T-cell (primary cell): ENCODE results near the gene VPS4A. TPM values are rescaled to one million over a fixed set of nuclear protein-coding genes. Genes with fewer than 3 reads are reported as not detected.
"Not testable (repeated sequence)": the region's sequence is repeated elsewhere in the genome, so short reads cannot be mapped to it uniquely, and the experiment has no call there.

ENCODE experiments used
- ATAC-seq, 4 experiments: fragments of 200-7000 bp in 3 of 4; fragments of 150-1000 bp in 1 of 4; cut with Tn5 transposase; replicated peaks in 1 of 4; 1 replicate in 3 of 4; 2 replicates in 1 of 4; pipeline ENCODE4 v1.10.0; 2021; ENCODE audit warnings: moderate library complexity in 3 of 4, mild to moderate bottlenecking in 2 of 4, moderate number of reproducible peaks in 1 of 4
- CTCF ChIA-PET, 2 donors: fragments of 300-600 bp; sonication (Branson Sonifier 250); formaldehyde crosslinking; loops; one replicate each; lab custom pipeline; 2022; ENCODE audit warnings: antibody characterized with exemption in 2 of 2; lab: Charles Lee
- POLR2A ChIA-PET, 2 donors: fragments of 300-600 bp; sonication (Branson Sonifier 250); formaldehyde crosslinking; loops; one replicate each; lab custom pipeline; 2022; ENCODE audit warnings: antibody characterized with exemption in 2 of 2; lab: Charles Lee
- DNase-seq, 35 experiments: peaks; one replicate each; pipeline versions ENCODE4 v3.0.0 to v3.0.0-alpha.2; 2013 to 2023
- H3K27ac ChIP-seq: one replicate; pipeline ENCODE4 v1.5.1; 2013; ENCODE audit warnings: low read length
- H3K27me3 ChIP-seq, 2 experiments: replicated peaks in 1 of 2; 1 replicate in 1 of 2; 2 replicates in 1 of 2; pipeline versions ENCODE4 v1.6.1 to v1.7.0; 2013; ENCODE audit warnings: low read length in 1 of 2, mixed read lengths in 1 of 2; ENCODE audit not compliant: control insufficient read depth in 2 of 2, insufficient read depth in 2 of 2; ENCODE audit errors: extremely low read depth in 1 of 2
- H3K36me3 ChIP-seq, 2 donors: 1 replicate in 1 of 2; 2 replicates in 1 of 2; pipeline versions ENCODE4 v1.6.1 to v1.7.0; 2013; ENCODE audit warnings: low read length in 1 of 2; ENCODE audit not compliant: control insufficient read depth in 2 of 2, insufficient read depth in 1 of 2; ENCODE audit errors: extremely low read depth in 1 of 2
- H3K4me1 ChIP-seq, 2 experiments: 1 replicate in 1 of 2; 2 replicates in 1 of 2; pipeline versions ENCODE4 v1.6.1 to v1.7.0; 2013; ENCODE audit warnings: low read length in 2 of 2, mixed read lengths in 1 of 2; ENCODE audit not compliant: insufficient read depth in 2 of 2, control insufficient read depth in 1 of 2; ENCODE audit errors: extremely low read depth in 1 of 2
- H3K4me3 ChIP-seq, 2 donors: 1 replicate in 1 of 2; 2 replicates in 1 of 2; pipeline versions ENCODE4 v1.5.1 to v1.7.0; 2013; ENCODE audit warnings: mild to moderate bottlenecking in 2 of 2, low read length in 1 of 2, moderate library complexity in 1 of 2; ENCODE audit not compliant: control insufficient read depth in 1 of 2; ENCODE audit errors: extremely low read depth in 1 of 2
- H3K9me3 ChIP-seq: 2 replicates; pipeline ENCODE4 v1.7.0; 2013
- H3K27ac Mint-ChIP-seq, 2 donors: one replicate each; pipeline ENCODE4 v1.8.0; 2020 to 2021; ENCODE audit warnings: mild to moderate bottlenecking in 2 of 2, mixed read lengths in 2 of 2
- H3K27me3 Mint-ChIP-seq, 2 donors: one replicate each; pipeline ENCODE4 v1.8.0; 2021 to 2022; ENCODE audit warnings: mixed read lengths in 2 of 2
- H3K36me3 Mint-ChIP-seq: one replicate; pipeline ENCODE4 v1.8.0; 2021; ENCODE audit warnings: mixed read lengths
- H3K4me1 Mint-ChIP-seq, 3 donors: one replicate each; pipeline ENCODE4 v1.8.0; 2020 to 2022; ENCODE audit warnings: mixed read lengths in 3 of 3, mild to moderate bottlenecking in 1 of 3
- H3K4me3 Mint-ChIP-seq, 3 donors: one replicate each; pipeline ENCODE4 v1.8.0; 2020 to 2022; ENCODE audit warnings: mild to moderate bottlenecking in 3 of 3, mixed read lengths in 3 of 3, moderate library complexity in 3 of 3
- H3K9me3 Mint-ChIP-seq, 3 donors: one replicate each; pipeline ENCODE4 v1.8.0; 2020 to 2022; ENCODE audit warnings: mixed read lengths in 3 of 3
- WGBS: methylation state at CpG from one replicate; pipeline ENCODE4 v1.1.5; 2013; ENCODE audit warnings: missing lambda C conversion rate; ENCODE audit not compliant: insufficient coverage; 5-methylcytosine and 5-hydroxymethylcytosine counted together
- total RNA-seq, 35 experiments: library from RNA in 6 of 35; stranded (reverse) in 6 of 35; fragments of 120-200 nt in 1 of 35; gene quantifications; one replicate each; pipeline versions ENCODE4 v1.2.1 to v1.2.4 and lab custom pipeline; 2013 to 2026

Gene VPS4A
- total RNA-seq, 5 donors from 2014 or later (not counting 1 experiment from before 2014, with no cell fraction given) = 40.5 to 61.9 (median 55.9) TPM

DNA sequence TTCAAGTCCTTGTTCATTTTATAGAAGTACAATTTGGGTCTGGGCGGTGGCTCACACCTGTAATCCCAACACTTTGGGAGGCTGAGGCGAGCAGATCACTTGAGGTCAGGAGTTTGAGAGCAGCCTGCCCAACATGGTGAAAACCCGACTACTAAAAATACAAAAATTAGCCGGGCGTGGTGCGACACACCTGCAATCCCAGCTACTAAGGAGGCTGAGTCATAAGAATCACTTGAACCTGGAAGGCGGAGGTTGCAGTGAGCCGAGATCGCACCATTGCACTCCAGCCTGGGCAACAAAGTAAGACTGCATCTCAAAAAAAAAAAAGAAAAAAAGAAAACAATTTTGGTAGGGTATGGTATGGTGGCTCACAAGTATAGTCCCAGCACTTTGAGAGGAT lies 48.9 kb downstream of the VPS4A start:
- H3K9me3 Mint-ChIP-seq, ATAC-seq, H3K4me3 Mint-ChIP-seq, H3K27ac ChIP-seq, CTCF ChIA-PET, H3K27me3 Mint-ChIP-seq, DNase-seq, H3K27me3 ChIP-seq, H3K27ac Mint-ChIP-seq, H3K4me3 ChIP-seq, H3K4me1 ChIP-seq, H3K9me3 ChIP-seq, POLR2A ChIA-PET: not testable (repeated sequence)
- H3K36me3 Mint-ChIP-seq = peaks cover 35% of the 10 kb centered on the region
- 100% methylated on average over 3 of the region's 9 CpGs for WGBS
- H3K4me1 Mint-ChIP-seq = peaks cover 3 to 13% (median 3%) of the 10 kb centered on the region in 3 donors
- peaks cover 18 to 53% of the 10 kb centered on the region in 2 donors for H3K36me3 ChIP-seq

DNA sequence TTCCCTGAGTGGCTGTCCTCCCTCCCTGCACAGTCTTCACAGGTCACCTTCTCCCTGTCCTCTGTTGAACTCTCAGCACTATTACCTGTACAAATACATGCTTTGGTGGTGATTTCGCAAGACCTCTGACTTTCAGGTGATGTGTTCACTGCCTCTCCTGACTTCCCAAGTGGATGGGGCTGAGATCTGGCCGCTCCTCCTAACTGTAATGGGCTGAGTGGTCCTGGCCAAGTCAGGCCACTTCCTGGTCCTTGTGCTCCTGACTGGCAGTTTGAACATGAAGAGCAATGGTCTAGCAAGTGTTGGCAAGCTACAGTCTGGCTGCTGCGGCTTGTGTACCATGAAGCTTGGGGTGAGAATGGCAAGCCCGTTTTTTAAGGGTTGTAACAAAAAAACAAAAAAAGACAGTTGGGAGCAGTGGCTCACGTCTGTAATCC lies 52.1 kb downstream of the VPS4A start:
- WGBS = 100% methylated on average over 4 of the region's 5 CpGs
- ATAC-seq (no peak), DNase-seq (no peak)
- peaks cover 5 to 13% (median 7%) of the 10 kb centered on the region in 3 donors for H3K4me1 Mint-ChIP-seq
- POLR2A ChIA-PET = no interaction called here
- H3K36me3 Mint-ChIP-seq = peaks cover 42% of the 10 kb centered on the region
- no peaks in the 10 kb centered on the region for H3K4me1 ChIP-seq
- H3K27me3 Mint-ChIP-seq = no peaks in the 10 kb centered on the region
- H3K27me3 ChIP-seq = no peaks in the 10 kb centered on the region
- H3K4me3 Mint-ChIP-seq = no peak overlapping the region
- no peaks in the 10 kb centered on the region for H3K9me3 ChIP-seq
- no peak overlapping the region for H3K4me3 ChIP-seq
- no peak overlapping the region for H3K27ac Mint-ChIP-seq
- CTCF ChIA-PET = no interaction called here
- peaks cover 14 to 62% of the 10 kb centered on the region in 2 donors for H3K36me3 ChIP-seq
- no peaks in the 10 kb centered on the region for H3K9me3 Mint-ChIP-seq
- no peak overlapping the region for H3K27ac ChIP-seq

DNA sequence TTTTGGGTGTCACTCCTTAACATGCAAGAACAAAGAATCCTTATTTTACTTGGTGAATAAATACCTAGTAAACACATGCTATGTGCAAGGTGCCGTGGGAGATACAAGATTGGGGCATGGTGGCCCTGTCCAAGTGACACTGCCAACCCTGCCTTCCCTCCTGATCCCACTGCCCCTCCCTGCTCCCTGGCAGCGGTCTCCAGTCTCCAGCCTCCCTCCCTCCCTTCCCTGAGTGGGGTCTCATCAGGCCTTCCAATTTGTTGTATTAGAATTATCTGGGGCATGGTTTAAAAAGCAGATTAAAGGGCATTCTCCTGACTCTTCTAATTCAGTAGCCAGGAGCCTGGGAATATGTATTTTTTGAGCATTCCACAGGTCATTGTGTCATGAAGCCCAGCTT lies 52.9 kb downstream of the VPS4A start:
- Mint-ChIP-seq H3K36me3 (peaks cover 44% of the 10 kb centered on the region), H3K4me1 (peaks cover 5 to 13% (median 7%) of the 10 kb centered on the region in 3 donors), H3K9me3 (no peaks in the 10 kb centered on the region), H3K4me3 (no peak overlapping the region), H3K27ac (no peak overlapping the region), H3K27me3 (no peaks in the 10 kb centered on the region)
- no peak overlapping the region for H3K27ac ChIP-seq
- DNase-seq (no peak), ATAC-seq (no peak)
- no peaks in the 10 kb centered on the region for H3K4me1 ChIP-seq
- no peaks in the 10 kb centered on the region for H3K27me3 ChIP-seq
- ChIA-PET CTCF (no interaction called here), POLR2A (no interaction called here)
- H3K36me3 ChIP-seq = peaks cover 14 to 66% of the 10 kb centered on the region in 2 donors
- H3K4me3 ChIP-seq = no peak overlapping the region
- WGBS = no CpG with 5 or more reads among the region's 2 CpGs
- no peaks in the 10 kb centered on the region for H3K9me3 ChIP-seq

DNA sequence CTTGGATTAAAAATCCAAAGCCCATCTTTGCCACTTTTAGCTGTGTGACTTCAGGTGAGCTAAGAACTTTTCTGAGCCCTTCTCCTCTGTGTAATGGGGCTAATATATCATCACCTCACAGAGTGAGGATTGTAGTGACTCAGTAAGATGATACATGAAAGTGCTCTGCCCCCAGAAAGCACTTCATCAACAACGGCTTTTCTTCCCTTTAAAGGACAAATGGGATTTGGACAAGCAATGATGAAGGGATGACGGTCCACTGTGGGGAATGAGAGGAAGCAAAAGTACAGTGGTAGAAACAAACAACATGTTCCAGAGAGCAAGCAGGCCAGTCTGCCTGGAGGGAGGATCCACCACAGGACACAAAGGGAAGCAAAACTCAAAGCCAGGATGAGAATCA lies 54.8 kb downstream of the VPS4A start:
- CTCF ChIA-PET = no interaction called here
- no peak overlapping the region for H3K4me3 Mint-ChIP-seq
- POLR2A ChIA-PET = no interaction called here
- Histone ChIP-seq H3K9me3 (no peaks in the 10 kb centered on the region), H3K27ac (no peak overlapping the region), H3K27me3 (no peaks in the 10 kb centered on the region), H3K36me3 (peaks cover 24 to 70% of the 10 kb centered on the region in 2 donors), H3K4me3 (no peak overlapping the region), H3K4me1 (no peaks in the 10 kb centered on the region)
- H3K36me3 Mint-ChIP-seq = peaks cover 56% of the 10 kb centered on the region
- H3K4me1 Mint-ChIP-seq = peaks cover 5 to 18% (median 16%) of the 10 kb centered on the region in 3 donors
- no CpG with 5 or more reads among the region's 2 CpGs for WGBS
- ATAC-seq (no peak), DNase-seq (no peak)
- no peak overlapping the region for H3K27ac Mint-ChIP-seq
- H3K9me3 Mint-ChIP-seq = no peaks in the 10 kb centered on the region
- no peaks in the 10 kb centered on the region for H3K27me3 Mint-ChIP-seq

DNA sequence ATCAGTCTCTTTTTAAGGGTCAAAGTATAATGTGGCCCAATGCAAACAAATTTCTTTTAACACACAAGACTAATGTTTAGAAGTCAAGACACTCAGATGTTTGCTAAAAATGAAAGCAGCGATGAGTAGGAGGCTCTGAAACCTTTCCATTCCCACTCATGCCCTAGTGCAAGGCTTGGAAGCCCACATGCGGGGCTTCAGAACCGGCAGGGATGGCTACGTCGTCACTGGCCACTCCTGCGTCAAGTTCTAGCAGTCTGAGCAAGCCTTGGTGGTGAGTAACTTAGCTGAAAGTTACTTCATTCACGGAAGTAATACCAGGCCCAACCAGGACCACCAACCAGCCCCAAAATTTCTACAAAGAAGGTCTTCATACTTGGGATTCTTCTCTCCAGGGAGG lies 55.3 kb downstream of the VPS4A start:
- Mint-ChIP-seq H3K27ac (no peak overlapping the region), H3K27me3 (no peaks in the 10 kb centered on the region), H3K9me3 (no peaks in the 10 kb centered on the region), H3K4me3 (no peak overlapping the region), H3K4me1 (peaks cover 5 to 16% (median 15%) of the 10 kb centered on the region in 3 donors), H3K36me3 (peaks cover 53% of the 10 kb centered on the region)
- H3K4me3 ChIP-seq = no peak overlapping the region
- H3K36me3 ChIP-seq = peaks cover 23 to 70% of the 10 kb centered on the region in 2 donors
- POLR2A ChIA-PET = no interaction called here
- DNase-seq (no peak), ATAC-seq (no peak)
- no peaks in the 10 kb centered on the region for H3K27me3 ChIP-seq
- H3K4me1 ChIP-seq = no peaks in the 10 kb centered on the region
- CTCF ChIA-PET = no interaction called here
- WGBS = no CpG with 5 or more reads among the region's 7 CpGs
- no peak overlapping the region for H3K27ac ChIP-seq
- no peaks in the 10 kb centered on the region for H3K9me3 ChIP-seq

DNA sequence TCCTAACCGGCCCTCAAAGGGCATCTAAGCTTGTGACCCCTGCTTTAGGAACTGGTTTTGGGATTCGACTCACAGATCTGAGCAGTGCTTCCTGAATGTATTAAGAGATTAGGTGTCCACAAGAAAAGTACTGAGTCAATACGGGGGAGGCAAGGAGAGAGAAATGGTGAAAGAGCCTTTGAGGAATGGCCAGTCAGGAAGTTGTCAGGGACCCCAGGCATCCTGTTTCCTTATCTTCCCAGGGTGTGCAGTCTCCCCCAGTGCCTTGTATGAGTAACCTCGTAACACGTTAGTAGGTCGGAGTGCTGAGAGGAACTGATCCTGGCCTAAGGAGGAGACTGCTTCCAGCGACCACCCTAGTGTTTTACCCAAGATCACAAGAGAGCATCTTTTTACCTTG lies 56.8 kb downstream of the VPS4A start:
- no peaks in the 10 kb centered on the region for H3K9me3 Mint-ChIP-seq
- CTCF ChIA-PET = no interaction called here
- POLR2A ChIA-PET = no interaction called here
- peaks cover 57% of the 10 kb centered on the region for H3K36me3 Mint-ChIP-seq
- H3K27ac Mint-ChIP-seq = no peak overlapping the region
- Histone ChIP-seq H3K27me3 (no peaks in the 10 kb centered on the region), H3K27ac (no peak overlapping the region), H3K4me3 (no peak overlapping the region), H3K9me3 (no peaks in the 10 kb centered on the region), H3K4me1 (no peaks in the 10 kb centered on the region), H3K36me3 (peaks cover 20 to 78% of the 10 kb centered on the region in 2 donors)
- ATAC-seq (no peak), DNase-seq (no peak)
- H3K4me1 Mint-ChIP-seq = peaks cover 4 to 25% (median 7%) of the 10 kb centered on the region in 3 donors
- H3K27me3 Mint-ChIP-seq = no peaks in the 10 kb centered on the region
- 97% methylated on average over 6 of the region's 7 CpGs for WGBS
- no peak overlapping the region for H3K4me3 Mint-ChIP-seq

DNA sequence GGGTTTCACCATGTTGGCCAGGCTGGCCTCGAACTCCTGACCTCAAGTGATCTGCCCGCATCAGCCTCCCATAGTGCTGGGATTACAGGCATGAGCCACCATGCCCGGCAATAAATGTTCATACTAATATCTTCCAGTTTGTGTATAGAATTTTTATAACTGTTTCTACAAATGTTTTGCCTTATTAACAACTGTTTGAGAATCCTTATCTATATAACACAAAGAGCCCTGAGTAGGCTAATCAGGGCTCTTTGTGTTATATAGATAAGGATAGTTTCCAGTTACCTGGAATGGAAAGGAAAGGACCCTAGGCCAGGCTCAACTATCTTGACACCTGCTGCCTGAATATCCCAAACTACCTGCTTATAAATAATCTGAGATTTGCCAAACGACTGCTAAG lies 57.7 kb downstream of the VPS4A start:
- Mint-ChIP-seq H3K4me3 (no peak overlapping the region), H3K9me3 (no peaks in the 10 kb centered on the region), H3K27me3 (no peaks in the 10 kb centered on the region), H3K27ac (no peak overlapping the region), H3K36me3 (peaks cover 57% of the 10 kb centered on the region), H3K4me1 (peaks cover 4 to 29% (median 11%) of the 10 kb centered on the region in 3 donors)
- H3K27ac ChIP-seq = no peak overlapping the region
- H3K4me3 ChIP-seq = no peak overlapping the region
- H3K27me3 ChIP-seq = no peaks in the 10 kb centered on the region
- no peaks in the 10 kb centered on the region for H3K9me3 ChIP-seq
- POLR2A ChIA-PET = no interaction called here
- H3K36me3 ChIP-seq = peaks cover 19 to 73% of the 10 kb centered on the region in 2 donors
- ATAC-seq (no peak), DNase-seq (no peak)
- CTCF ChIA-PET = interaction anchor here in 1 of 2 donors (0.6 kb wide), 1 partner anchor 57 kb away, joined by 4 read pairs; no protein-coding TSS in a partner anchor
- WGBS = 100% methylated on average over 2 of the region's 4 CpGs
- no peaks in the 10 kb centered on the region for H3K4me1 ChIP-seq
